Kidney (tissue), 14 donors: ENCODE measurements around the gene ABLIM2. TPM values are rescaled to one million over a fixed set of nuclear protein-coding genes. Genes with fewer than 3 reads are reported as not detected.

Experiments used
- DNase-seq, 5 donors: peaks; one replicate each; pipeline ENCODE4 v3.0.0-alpha.2; 2013 to 2020
- FAIRE-seq: peaks from 2 replicates; lab custom pipeline; 2012; peaks lifted over from hg19 to GRCh38; lab: Jason Lieb, UNC
- H3K27ac ChIP-seq, 2 donors: one replicate each; pipeline ENCODE4 v1.7.0; 2013; ENCODE audit warnings: low read depth in 2 of 2, low read length in 2 of 2, inconsistent platforms in 1 of 2
- H3K27me3 ChIP-seq: one replicate; pipeline ENCODE4 v1.7.1; 2013; ENCODE audit warnings: low read length, inconsistent platforms; ENCODE audit not compliant: control insufficient read depth, insufficient read depth
- H3K36me3 ChIP-seq, 3 donors: one replicate each; pipeline versions ENCODE4 v1.7.0 to v1.7.1; 2013; ENCODE audit warnings: low read length in 3 of 3, control low read depth in 1 of 3, inconsistent platforms in 1 of 3; ENCODE audit not compliant: insufficient read depth in 3 of 3, control insufficient read depth in 2 of 3
- H3K4me1 ChIP-seq, 3 donors: one replicate each; pipeline versions ENCODE4 v1.7.0 to v1.7.1; 2013; ENCODE audit warnings: low read length in 3 of 3, inconsistent platforms in 1 of 3, low read depth in 1 of 3; ENCODE audit not compliant: control insufficient read depth in 2 of 3, insufficient read depth in 2 of 3
- H3K4me3 ChIP-seq, 3 donors: one replicate each; pipeline versions ENCODE4 v1.7.0 to v1.8.1; 2013; ENCODE audit warnings: low read length in 3 of 3, control low read depth in 1 of 3, inconsistent platforms in 1 of 3
- H3K9ac ChIP-seq, 3 donors: one replicate each; pipeline versions ENCODE4 v1.7.0 to v1.7.1; 2013; ENCODE audit warnings: low read length in 3 of 3, control low read depth in 1 of 3, inconsistent platforms in 1 of 3
- H3K9me3 ChIP-seq, 3 donors: one replicate each; pipeline versions ENCODE4 v1.7.0 to v1.7.1; 2013; ENCODE audit warnings: low read length in 3 of 3, control low read depth in 1 of 3, inconsistent platforms in 1 of 3; ENCODE audit not compliant: control insufficient read depth in 2 of 3, insufficient read depth in 1 of 3
- CTCF ChIP-seq: IDR thresholded peaks from 3 replicates; pipeline ENCODE4 v1.5.1; 2012; ENCODE audit warnings: mild to moderate bottlenecking, moderate library complexity, borderline replicate concordance; ENCODE audit not compliant: insufficient read depth; ENCODE audit errors: extremely low read depth
- intact Hi-C: fragments of 100-400 bp; cut with DNase I; formaldehyde crosslinking; loops from one replicate; pipeline ENCODE4 v1.11.1; 2022
- polyA plus RNA-seq: library from polyadenylated mRNA; stranded (reverse); fragments of 350-450 nt; fragmentation: Illumina TruSeq; extraction: RNeasy Lipid Tissue Mini Kit (QIAGEN cat#74804); gene quantifications from one replicate; pipeline ENCODE4 v1.2.3, GENCODE V29; 2014; ENCODE audit warnings: low read depth, low replicate concordance; ENCODE audit not compliant: insufficient read depth
- total RNA-seq: library from RNA; stranded (reverse); fragmentation: NEBNext Ultra II Directional; extraction: Animal tissue kit (Norgen Biotek cat#: 25700); gene quantifications from one replicate; pipeline ENCODE4 v1.2.1, GENCODE V29; 2021
- donor health status: control.
- donor health status: control.
- donor health status: control.
- donor health status: control.
- donor health status: control.
- donor health status: DM: yes; HTN: yes; CAD: no.
- donor health status: Normal renal cell carcinoma (clear cell type).

ABLIM2 gene
- total and polyA plus RNA-seq, 2 donors from 2014 or later: 9.5 to 23.3 TPM

GRCh38 chr4:7992846-7993245 is 165.8 kb downstream of the ABLIM2 start:
- no peak for FAIRE-seq
- intact Hi-C loops: no loop called here

GRCh38 chr4:7990807-7991459 is 167.7 kb downstream of the ABLIM2 start:
- intact Hi-C loops: no loop called here
- H3K36me3 ChIP-seq: no peaks in the 10 kb centered on the region

More at GRCh38 chr4:7992846-7993245, 165.8 kb downstream of the ABLIM2 start:
- no peaks in the 10 kb centered on the region for H3K27me3 ChIP-seq
- H3K4me3 ChIP-seq: no peak overlapping the region
- no peaks in the 10 kb centered on the region for H3K9me3 ChIP-seq
- DNase-seq: no peak
- H3K36me3 ChIP-seq: no peaks in the 10 kb centered on the region
- TF ChIP-seq CTCF: no peak
- no peaks in the 10 kb centered on the region for H3K4me1 ChIP-seq
- H3K9ac ChIP-seq: no peak overlapping the region
- H3K27ac ChIP-seq: no peak overlapping the region

GRCh38 chr4:7989654-7990053 is 169.0 kb downstream of the ABLIM2 start:
- no peaks in the 10 kb centered on the region for H3K9me3 ChIP-seq
- no peak overlapping the region for H3K9ac ChIP-seq
- no peaks in the 10 kb centered on the region for H3K36me3 ChIP-seq
- H3K27ac ChIP-seq: no peak overlapping the region
- FAIRE-seq (no peak), DNase-seq (no peak)
- no peaks in the 10 kb centered on the region for H3K27me3 ChIP-seq
- intact Hi-C loops: loop anchor here (10.0 kb wide), 1 partner anchor 185 kb away; no protein-coding TSS in a partner anchor
- H3K4me1 ChIP-seq: peaks cover 2 to 12% (median 9%) of the 10 kb centered on the region in 3 donors
- no peak for TF ChIP-seq CTCF
- H3K4me3 ChIP-seq: no peak overlapping the region

More at GRCh38 chr4:7990807-7991459, 167.7 kb downstream of the ABLIM2 start:
- H3K9ac ChIP-seq: no peak overlapping the region
- FAIRE-seq: no peak
- H3K9me3 ChIP-seq: no peaks in the 10 kb centered on the region
- TF ChIP-seq CTCF: no peak
- DNase-seq: no peak
- H3K27ac ChIP-seq: no peak overlapping the region
- no peaks in the 10 kb centered on the region for H3K27me3 ChIP-seq
- no peak overlapping the region for H3K4me3 ChIP-seq
- H3K4me1 ChIP-seq: peaks cover 2 to 7% (median 4%) of the 10 kb centered on the region in 3 donors
